Activated CD8-positive, alpha-beta memory T cell treated with anti-CD3 and anti-CD28 coated beads for 24 hours (primary cell): Measurements from ENCODE around the gene NSUN2.

Experiments
- DNase-seq: peaks from one replicate; pipeline ENCODE4 v3.0.0-alpha.2; 2020

NSUN2 gene

DNA sequence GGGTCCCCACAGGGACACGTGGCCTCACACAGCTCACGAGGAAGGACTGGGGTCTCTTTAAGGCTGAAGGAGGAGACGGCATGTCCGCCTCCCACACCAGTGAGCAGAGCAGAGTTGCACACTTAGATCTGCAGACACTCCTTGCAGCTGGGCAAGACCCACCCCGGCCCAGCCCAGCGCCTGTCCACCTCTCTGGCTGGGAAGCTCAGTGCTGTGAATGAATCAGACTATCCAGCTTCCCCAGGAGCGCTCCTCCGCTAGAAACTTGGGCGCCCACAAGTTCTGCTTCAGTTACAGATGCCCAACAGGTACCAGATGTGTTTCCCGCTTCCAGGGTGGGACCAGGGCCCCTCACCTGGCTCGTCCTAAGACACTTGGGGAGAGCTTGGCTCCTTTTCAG, 78.9 kb downstream of the NSUN2 start:
- no peak for DNase-seq

DNA sequence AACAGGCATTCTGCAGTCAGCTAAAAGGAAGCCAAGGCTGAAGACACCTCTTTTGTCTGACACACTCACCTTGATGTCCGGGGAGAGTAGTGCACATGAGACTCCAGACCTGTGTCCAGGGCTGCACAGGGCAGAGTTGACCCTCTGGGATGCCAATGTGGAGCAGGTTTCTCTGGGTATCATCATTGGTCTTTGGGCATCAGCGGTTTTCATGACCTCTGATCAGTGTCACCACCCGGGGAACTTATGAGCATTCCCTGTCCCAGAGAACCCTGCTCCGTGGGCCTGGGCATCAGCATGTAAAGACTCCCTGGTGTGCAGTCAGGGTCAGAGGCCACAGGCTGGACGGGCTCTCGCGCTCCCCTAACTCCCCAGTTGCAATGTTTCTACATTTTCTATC, 80.2 kb downstream of the NSUN2 start:
- DNase-seq, result no peak

DNA sequence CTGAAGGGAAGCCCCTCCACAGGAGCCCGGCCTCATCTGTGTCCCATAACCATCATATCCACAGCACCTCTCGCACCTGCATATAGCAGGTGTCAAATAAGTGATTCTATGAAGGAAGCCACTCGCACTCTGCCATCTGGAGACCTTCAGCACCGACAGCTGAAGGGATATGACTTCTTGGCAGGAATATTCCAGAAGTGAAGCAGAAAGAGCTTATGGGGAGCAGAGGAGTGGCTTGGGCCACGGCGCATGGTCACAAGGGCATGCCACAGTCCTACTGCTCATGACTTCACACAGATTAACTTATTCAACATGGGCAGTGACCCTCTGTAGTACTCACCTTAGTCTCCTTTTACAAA, 80.9 kb downstream of the NSUN2 start:
- no peak for DNase-seq

DNA sequence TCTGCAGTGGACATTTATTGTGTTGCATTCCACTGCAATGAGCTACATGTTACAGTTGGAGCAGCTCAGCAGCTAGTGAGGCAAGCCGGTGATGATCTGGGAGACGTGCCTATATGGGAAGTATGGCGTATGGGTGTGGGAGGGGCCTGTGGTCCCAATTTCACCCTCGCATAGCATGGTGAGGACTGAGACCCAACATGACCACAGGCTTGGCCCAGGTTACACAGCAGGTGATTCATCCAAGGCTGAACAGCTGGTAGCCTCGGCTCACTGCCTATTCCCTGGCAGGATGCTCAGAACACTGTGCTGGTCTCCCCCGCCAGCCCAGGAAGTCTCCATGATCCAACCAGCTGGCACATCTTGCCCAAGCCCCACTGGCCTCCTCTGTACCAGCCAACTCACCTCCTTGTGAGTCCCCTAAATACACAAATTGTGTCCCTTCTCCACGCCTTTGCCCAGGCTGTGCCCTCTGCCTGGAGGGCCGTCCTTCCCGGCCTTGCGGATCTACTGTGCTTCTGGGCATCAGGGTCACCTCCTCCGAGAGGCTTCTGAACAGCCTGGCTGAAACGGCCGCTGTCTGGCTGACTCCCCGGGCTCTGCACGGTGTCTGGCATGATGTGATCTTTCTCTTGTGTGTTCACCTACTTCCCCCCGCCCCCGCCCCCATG, 81.4 kb downstream of the NSUN2 start:
- no peak for DNase-seq

DNA sequence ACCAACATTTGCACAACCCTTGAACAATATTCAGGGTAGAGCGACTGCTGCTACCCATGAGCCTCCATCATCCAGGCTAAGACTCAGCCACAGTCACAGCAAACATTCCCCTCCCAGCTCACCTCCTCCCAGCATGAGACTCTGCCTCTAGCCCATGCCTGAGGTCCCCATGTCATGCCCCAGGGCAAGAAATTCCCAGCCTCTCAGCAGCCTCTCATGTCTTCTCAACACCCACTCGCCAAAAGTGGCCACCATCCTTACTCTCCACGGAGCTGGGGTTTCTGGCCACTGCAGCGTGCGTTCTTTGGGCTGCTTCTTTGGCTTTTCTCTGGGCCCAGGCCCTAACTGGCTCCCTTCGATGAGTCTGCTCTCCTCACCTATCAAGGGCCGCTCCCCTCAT, 82.2 kb downstream of the NSUN2 start:
- DNase-seq, result no peak
